ENCODE data around the gene DNAJC18. TPM values are rescaled to one million over a fixed set of nuclear protein-coding genes. Genes with fewer than 3 reads are reported as not detected.
"Not testable (repeated sequence)": the region's sequence is repeated elsewhere in the genome, so short reads cannot be mapped to it uniquely, and the experiment has no call there.

Gene DNAJC18
- total RNA-seq, 2 donors from 2014 or later = 7.3 to 11.5 TPM

GRCh38 chr5:139389701-139390638 lies 49.4 kb downstream of the DNAJC18 start, which contains the start of gene MZB1:
TSS of gene MZB1 (minus strand) at chr5:139389913. CDS start at chr5:139389856, 57 bp downstream.
- TF ChIP-seq CTCF (IDR thresholded peaks at IDR 0.05) (no peak), POLR2AphosphoS5 (IDR thresholded peaks at IDR 0.05) (no peak), POLR2A (IDR thresholded peaks at IDR 0.05) (no peak)
- no peaks in the 10 kb centered on the region for H3K27me3 ChIP-seq (replicated peaks; ENCODE audit: insufficient read depth)
- intact Hi-C loops (cut with DNase I) = no loop called here
- H3K9me3 ChIP-seq = no peaks in the 10 kb centered on the region
- H3K27ac ChIP-seq = peak within 1 kb of the TSS; percentile 67 to 83
- peak within 1 kb of the TSS; percentile 13 to 36 for H3K4me3 ChIP-seq
- no peak for DNase-seq (ENCODE audit: low spot score)
- peaks cover 43% of the 10 kb centered on the region for H3K4me1 ChIP-seq (replicated peaks)
- WGBS = 83% methylated on average over 11 of the region's 11 CpGs
- H3K36me3 ChIP-seq = no peaks in the 10 kb centered on the region

GRCh38 chr5:139388198-139388821 lies 51.0 kb downstream of the DNAJC18 start:
- H3K4me3 ChIP-seq = peak overlapping the region; percentile 13 to 36
- H3K9me3 ChIP-seq = no peaks in the 10 kb centered on the region
- peak overlapping the region; percentile 67 to 83 for H3K27ac ChIP-seq
- intact Hi-C loops (cut with DNase I) = no loop called here
- H3K36me3 ChIP-seq = no peaks in the 10 kb centered on the region
- peaks cover 44% of the 10 kb centered on the region for H3K4me1 ChIP-seq (replicated peaks)
- TF ChIP-seq POLR2AphosphoS5 (IDR thresholded peaks at IDR 0.05) (peak; percentile 63), CTCF (IDR thresholded peaks at IDR 0.05) (peak in 1 of 4 experiments; percentile 22), POLR2A (IDR thresholded peaks at IDR 0.05) (no peak)
- peak; percentile 77 for DNase-seq (ENCODE audit: low spot score)
- H3K27me3 ChIP-seq (replicated peaks; ENCODE audit: insufficient read depth) = no peaks in the 10 kb centered on the region
- WGBS = 13% methylated on average over 8 of the region's 8 CpGs

- Histone ChIP-seq H3K4me1 (replicated peaks) (peaks cover 38% of the 10 kb centered on the region), H3K36me3 (no peaks in the 10 kb centered on the region), H3K9me3 (no peaks in the 10 kb centered on the region), H3K27me3 (replicated peaks; ENCODE audit: insufficient read depth) (no peaks in the 10 kb centered on the region), H3K27ac (peak overlapping the region; percentile 67 to 83), H3K4me3 (peak overlapping the region in 1 of 2 donors; percentile 36)
- TF ChIP-seq POLR2AphosphoS5 (IDR thresholded peaks at IDR 0.05) (no peak), CTCF (IDR thresholded peaks at IDR 0.05) (no peak), POLR2A (IDR thresholded peaks at IDR 0.05) (no peak)
- WGBS = 69% methylated on average over 10 of the region's 10 CpGs
- intact Hi-C loops (cut with DNase I) = no loop called here
- DNase-seq (ENCODE audit: low spot score) = no peak
Measured at GRCh38 chr5:139387611-139388197, 51.6 kb downstream of the DNAJC18 start.

GRCh38 chr5:139386956-139387355 lies 52.4 kb downstream of the DNAJC18 start:
- DNase-seq (ENCODE audit: low spot score); intact Hi-C loops (cut with DNase I); H3K36me3 ChIP-seq; H3K4me3 ChIP-seq; H3K27ac ChIP-seq; H3K9me3 ChIP-seq; H3K27me3 ChIP-seq (replicated peaks; ENCODE audit: insufficient read depth): not testable (repeated sequence)
- WGBS = 94% methylated on average over 10 of the region's 10 CpGs
- H3K4me1 ChIP-seq (replicated peaks) = peaks cover 33% of the 10 kb centered on the region

- TF ChIP-seq CTCF (IDR thresholded peaks at IDR 0.05) = no peak
- TF ChIP-seq POLR2A (IDR thresholded peaks at IDR 0.05) = no peak
- TF ChIP-seq POLR2AphosphoS5 (IDR thresholded peaks at IDR 0.05) = no peak
- H3K27ac ChIP-seq = peak overlapping the region in 1 of 2 donors; percentile 79
- peaks cover 32% of the 10 kb centered on the region for H3K4me1 ChIP-seq (replicated peaks)
Measured at GRCh38 chr5:139386050-139386438, 53.3 kb downstream of the DNAJC18 start.

More at GRCh38 chr5:139386050-139386438, 53.3 kb downstream of the DNAJC18 start:
- DNase-seq (ENCODE audit: low spot score) = no peak
- WGBS = 71% methylated on average over 5 of the region's 5 CpGs
- Histone ChIP-seq H3K4me3 (no peak overlapping the region), H3K36me3 (no peaks in the 10 kb centered on the region), H3K27me3 (replicated peaks; ENCODE audit: insufficient read depth) (no peaks in the 10 kb centered on the region), H3K9me3 (no peaks in the 10 kb centered on the region)
- intact Hi-C loops (cut with DNase I) = no loop called here
